ENCODE data around the gene TOPAZ1. TPM values are rescaled to one million over a fixed set of nuclear protein-coding genes. Genes with fewer than 3 reads are reported as not detected.

Gene TOPAZ1
- total RNA-seq = not detected in 3 replicates

DNA sequence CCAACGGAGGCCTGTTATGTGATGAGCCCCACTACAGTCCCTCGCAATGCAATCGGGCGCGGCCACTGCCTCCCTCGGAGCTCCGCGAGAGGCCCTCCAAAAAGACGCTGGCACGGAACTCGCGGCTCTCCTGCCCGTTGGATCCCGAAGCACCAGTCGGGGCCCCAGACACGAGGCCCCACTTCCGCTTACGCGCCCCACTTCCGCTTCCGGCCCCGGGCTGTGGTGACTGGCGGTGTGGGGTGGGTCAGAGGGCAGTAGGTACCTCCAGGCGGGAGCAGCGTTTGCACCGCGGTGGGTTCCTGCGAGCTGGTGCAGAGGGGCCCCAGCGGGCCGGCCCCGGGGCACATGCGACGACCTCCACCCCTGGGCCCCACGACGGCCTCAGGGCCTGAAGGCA is at the start of gene TOPAZ1:
TSS of gene TOPAZ1 (plus strand) at position 181 of the 400 bp plus-strand sequence. CDS start at position 349, 168 bp downstream.
- no peak for DNase-seq (ENCODE audit: low spot score in 2 of 2, unreplicated experiment in 2 of 2)
- no peak within 1 kb of the TSS for H3K4me3 Mint-ChIP-seq
- peaks cover 8% of the 10 kb centered on the region for H3K27me3 Mint-ChIP-seq (ENCODE audit: low read depth)
- TF ChIP-seq, protein P1, sequence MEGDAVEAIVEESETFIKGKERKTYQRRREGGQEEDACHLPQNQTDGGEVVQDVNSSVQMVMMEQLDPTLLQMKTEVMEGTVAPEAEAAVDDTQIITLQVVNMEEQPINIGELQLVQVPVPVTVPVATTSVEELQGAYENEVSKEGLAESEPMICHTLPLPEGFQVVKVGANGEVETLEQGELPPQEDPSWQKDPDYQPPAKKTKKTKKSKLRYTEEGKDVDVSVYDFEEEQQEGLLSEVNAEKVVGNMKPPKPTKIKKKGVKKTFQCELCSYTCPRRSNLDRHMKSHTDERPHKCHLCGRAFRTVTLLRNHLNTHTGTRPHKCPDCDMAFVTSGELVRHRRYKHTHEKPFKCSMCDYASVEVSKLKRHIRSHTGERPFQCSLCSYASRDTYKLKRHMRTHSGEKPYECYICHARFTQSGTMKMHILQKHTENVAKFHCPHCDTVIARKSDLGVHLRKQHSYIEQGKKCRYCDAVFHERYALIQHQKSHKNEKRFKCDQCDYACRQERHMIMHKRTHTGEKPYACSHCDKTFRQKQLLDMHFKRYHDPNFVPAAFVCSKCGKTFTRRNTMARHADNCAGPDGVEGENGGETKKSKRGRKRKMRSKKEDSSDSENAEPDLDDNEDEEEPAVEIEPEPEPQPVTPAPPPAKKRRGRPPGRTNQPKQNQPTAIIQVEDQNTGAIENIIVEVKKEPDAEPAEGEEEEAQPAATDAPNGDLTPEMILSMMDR (IDR thresholded peaks at IDR 0.05; ENCODE audit: unreplicated experiment) = no peak
- no peak within 1 kb of the TSS for H3K27ac Mint-ChIP-seq
- H3K4me1 Mint-ChIP-seq = peaks cover 11% of the 10 kb centered on the region
- H3K36me3 Mint-ChIP-seq = no peaks in the 10 kb centered on the region
- peaks cover 5% of the 10 kb centered on the region for H3K9me3 Mint-ChIP-seq

DNA sequence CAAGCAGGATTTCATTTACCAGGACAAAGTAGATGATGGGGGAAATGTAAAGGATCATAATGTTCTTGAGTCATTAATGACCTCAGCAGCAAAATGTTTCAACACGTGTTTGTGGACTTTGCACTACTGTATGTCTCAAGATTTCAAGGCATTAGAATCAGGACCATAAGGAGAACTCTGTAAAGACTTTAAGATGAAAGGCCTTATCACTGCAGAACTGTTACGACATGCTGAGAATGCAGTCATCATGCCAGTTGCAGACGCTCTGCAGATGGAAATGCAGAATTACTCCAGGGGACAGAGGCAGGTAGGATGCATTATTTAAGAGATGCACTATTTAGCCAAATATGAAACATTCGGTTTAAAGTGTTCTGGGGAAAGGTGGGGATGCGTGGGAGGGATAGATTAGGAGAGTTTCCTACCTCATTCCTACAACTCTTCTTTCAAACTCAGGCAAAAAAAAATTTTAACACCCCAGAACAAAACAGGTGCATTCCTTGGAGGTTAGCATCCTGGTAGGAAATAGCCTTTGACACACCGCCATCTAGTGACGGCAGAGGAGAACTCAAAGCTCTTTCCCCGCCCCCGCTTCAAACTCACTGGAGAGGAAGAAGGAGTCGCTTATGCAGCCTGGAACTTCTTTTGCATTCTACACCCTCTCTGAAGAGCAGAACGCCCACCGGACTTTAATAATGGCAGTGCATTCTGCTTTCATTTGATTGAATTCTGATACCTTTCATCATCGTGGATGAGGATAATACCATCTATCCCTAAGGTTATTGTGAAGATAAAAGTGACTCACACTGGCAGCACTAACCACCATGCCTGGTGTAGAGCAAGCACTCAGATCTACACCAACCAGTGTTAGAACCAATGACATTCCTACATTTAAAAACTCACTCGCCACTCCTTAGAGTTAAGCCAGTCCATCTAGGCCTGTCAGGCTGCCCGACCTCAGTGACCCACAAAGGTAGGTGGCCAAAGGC is 43.1 kb upstream of the TOPAZ1 start:
- H3K27ac Mint-ChIP-seq = no peak overlapping the region
- DNase-seq (ENCODE audit: low spot score in 2 of 2, unreplicated experiment in 2 of 2) = peak; percentile 47 to 78
- H3K9me3 Mint-ChIP-seq = no peaks in the 10 kb centered on the region
- H3K36me3 Mint-ChIP-seq = no peaks in the 10 kb centered on the region
- TF ChIP-seq, protein P1 (IDR thresholded peaks at IDR 0.05; ENCODE audit: unreplicated experiment) = peak; percentile 62
- H3K27me3 Mint-ChIP-seq (ENCODE audit: low read depth) = peaks cover 54% of the 10 kb centered on the region
- H3K4me3 Mint-ChIP-seq = no peak overlapping the region
- H3K4me1 Mint-ChIP-seq = no peaks in the 10 kb centered on the region

DNA sequence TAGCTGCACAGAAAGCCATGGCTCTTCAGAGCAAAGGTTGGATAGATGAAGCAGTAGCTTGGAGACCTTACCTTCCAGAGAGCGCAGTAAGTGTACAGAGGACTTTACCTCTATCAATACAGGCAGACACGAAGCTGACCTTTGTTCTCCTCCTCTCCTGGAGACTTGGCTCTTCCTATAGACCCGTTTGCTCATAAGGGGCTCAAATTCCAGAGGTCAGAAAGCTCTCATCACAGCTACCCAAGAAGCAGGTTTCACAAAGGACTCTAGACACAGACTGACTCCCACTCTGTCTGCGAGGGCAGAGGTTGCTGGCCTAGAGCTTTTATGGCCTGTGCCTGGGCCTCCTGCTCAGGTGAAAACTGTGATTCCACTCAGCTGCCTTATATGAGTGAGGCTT is 35.4 kb upstream of the TOPAZ1 start:
- Mint-ChIP-seq H3K36me3 (no peaks in the 10 kb centered on the region), H3K27ac (no peak overlapping the region)

DNA sequence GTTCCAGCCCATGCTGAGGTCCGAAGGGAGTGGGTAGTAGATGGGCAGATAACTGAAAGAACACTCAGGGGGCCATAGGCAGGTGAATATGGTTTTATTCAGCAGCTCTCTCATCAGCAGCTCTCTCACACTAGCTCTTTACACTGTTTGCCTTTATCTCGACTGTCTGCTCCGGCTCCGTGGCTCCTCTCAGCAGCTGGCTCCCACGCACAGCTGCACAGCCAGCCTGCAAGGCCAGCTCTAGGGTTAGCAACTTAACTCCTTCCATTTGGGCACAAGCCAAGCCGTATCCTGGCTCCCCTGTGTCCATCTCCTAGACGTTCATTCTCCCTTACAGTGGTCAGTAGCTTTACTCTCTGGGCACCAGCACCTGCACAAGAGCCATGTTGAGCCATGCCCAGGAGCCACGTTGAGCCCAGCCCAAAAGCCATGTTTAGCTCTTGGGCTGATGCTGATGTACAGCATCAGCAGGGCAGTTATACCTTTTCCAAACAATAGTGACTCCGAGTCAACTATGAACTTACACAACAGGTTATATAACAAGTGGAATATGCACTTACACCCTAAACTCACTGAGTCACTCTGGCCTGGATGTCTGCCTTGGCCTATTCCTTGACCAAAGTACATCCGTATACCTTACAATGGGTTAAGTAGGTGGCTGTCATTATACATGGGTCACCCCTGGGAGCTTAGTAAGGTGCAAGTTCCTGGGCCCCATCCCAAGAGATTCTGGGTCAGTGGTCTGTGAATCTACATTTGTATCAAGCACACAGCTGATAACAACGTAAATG is 34.6 kb upstream of the TOPAZ1 start:
- TF ChIP-seq, protein P1 (IDR thresholded peaks at IDR 0.05; ENCODE audit: unreplicated experiment) = no peak
- H3K4me3 Mint-ChIP-seq = no peak overlapping the region
- no peaks in the 10 kb centered on the region for H3K9me3 Mint-ChIP-seq
- no peaks in the 10 kb centered on the region for H3K4me1 Mint-ChIP-seq
- H3K27ac Mint-ChIP-seq = no peak overlapping the region
- no peaks in the 10 kb centered on the region for H3K36me3 Mint-ChIP-seq
- peaks cover 53% of the 10 kb centered on the region for H3K27me3 Mint-ChIP-seq (ENCODE audit: low read depth)
- no peak for DNase-seq (ENCODE audit: low spot score in 2 of 2, unreplicated experiment in 2 of 2)

More for the DNA sequence above, 35.4 kb upstream of the TOPAZ1 start:
- peaks cover 56% of the 10 kb centered on the region for H3K27me3 Mint-ChIP-seq (ENCODE audit: low read depth)
- TF ChIP-seq, protein P1 (IDR thresholded peaks at IDR 0.05; ENCODE audit: unreplicated experiment) = no peak
- DNase-seq (ENCODE audit: low spot score in 2 of 2, unreplicated experiment in 2 of 2) = no peak
- no peak overlapping the region for H3K4me3 Mint-ChIP-seq
- H3K9me3 Mint-ChIP-seq = no peaks in the 10 kb centered on the region
- no peaks in the 10 kb centered on the region for H3K4me1 Mint-ChIP-seq

DNA sequence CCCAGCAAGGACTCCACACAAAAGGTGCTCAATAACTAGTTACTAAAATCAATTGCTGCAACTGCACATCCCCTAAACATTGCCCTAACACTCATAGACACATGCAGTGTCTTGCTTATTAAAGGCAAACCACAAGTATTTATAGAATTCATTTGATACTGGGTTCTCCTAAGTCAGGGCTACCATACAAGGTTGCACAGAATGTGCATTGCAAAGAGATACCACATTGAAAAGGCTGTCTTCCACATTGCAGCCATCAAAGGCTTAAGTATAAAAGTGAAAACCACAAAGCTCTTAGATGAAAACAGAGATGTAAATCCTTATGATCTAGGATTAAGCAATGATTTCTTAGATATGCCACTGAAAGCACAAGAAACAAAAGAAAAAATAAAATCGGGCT is 33.6 kb upstream of the TOPAZ1 start:
- Mint-ChIP-seq H3K4me1 (no peaks in the 10 kb centered on the region), H3K9me3 (no peaks in the 10 kb centered on the region), H3K4me3 (no peak overlapping the region), H3K36me3 (no peaks in the 10 kb centered on the region), H3K27ac (no peak overlapping the region), H3K27me3 (ENCODE audit: low read depth) (peaks cover 52% of the 10 kb centered on the region)
- TF ChIP-seq, protein P1 (IDR thresholded peaks at IDR 0.05; ENCODE audit: unreplicated experiment) = no peak
- DNase-seq (ENCODE audit: low spot score in 2 of 2, unreplicated experiment in 2 of 2) = no peak
